ENCODE measurements around the gene TUBG1. TPM values are rescaled to one million over a fixed set of nuclear protein-coding genes. Genes with fewer than 3 reads are reported as not detected.
A peak's percentile ranks its signal among the peaks of the same experiment; 100 is the strongest.

The TUBG1 gene
- total RNA-seq, 2 experiments from 2014 or later: 113 to 114 TPM

DNA sequence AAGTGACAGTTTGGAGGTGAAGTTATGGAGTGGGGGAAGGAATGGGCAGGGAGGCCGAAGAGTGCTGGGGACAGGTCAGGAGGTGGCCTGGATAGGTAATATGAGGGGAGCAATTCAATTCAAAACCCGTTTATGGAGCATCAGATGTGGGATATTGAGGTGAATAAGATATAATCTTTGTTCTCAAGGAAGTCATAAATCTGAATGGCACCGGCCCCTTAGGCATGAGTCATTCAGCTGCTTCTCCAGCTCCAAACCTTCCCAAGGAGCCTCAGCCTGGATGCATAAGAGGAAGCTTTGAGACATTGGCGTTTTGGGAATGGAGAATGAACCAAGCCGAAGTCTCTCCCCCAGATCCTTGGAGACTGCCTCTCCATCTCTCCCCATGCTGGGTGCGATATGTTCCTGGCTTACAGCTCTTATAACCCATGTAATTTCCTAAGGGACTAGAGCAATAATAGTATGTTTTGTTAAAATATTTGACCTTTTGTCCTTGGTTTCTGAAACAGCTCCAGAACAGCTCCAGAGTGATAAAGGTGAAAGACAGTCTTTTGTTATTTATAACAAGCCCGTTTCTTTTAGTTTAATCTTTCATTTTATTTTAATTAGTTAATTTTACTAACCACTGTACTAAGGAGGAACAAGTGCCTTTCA, 51.3 kb downstream of the TUBG1 start:
- H3K79me2 ChIP-seq (ENCODE audit: insufficient read depth, low read depth, low read length): no peaks in the 10 kb centered on the region
- no peak overlapping the region for H3K27ac ChIP-seq (ENCODE audit: low read depth, low read length, poor library complexity, severe bottlenecking)
- H2AFZ ChIP-seq (ENCODE audit: low read length): no peak overlapping the region
- DNase-seq (ENCODE audit: low spot score): no peak
- peaks cover 17% of the 10 kb centered on the region for H3K4me1 ChIP-seq (ENCODE audit: insufficient read depth, low read length, poor library complexity, severe bottlenecking)
- BruUV-seq (replicated peaks): TSS peak; percentile 70
- POLR2A ChIA-PET: interaction anchor here (0.6 to 1.5 kb wide), 3 partner anchors 14 to 62 kb away, joined by 3 to 4 read pairs (median 3); no protein-coding TSS in a partner anchor
- TF ChIP-seq EZH2phosphoT487 (IDR thresholded peaks at IDR 0.05; ENCODE audit: borderline replicate concordance, low read depth, low read length): no peak
- TF ChIP-seq, protein P1, sequence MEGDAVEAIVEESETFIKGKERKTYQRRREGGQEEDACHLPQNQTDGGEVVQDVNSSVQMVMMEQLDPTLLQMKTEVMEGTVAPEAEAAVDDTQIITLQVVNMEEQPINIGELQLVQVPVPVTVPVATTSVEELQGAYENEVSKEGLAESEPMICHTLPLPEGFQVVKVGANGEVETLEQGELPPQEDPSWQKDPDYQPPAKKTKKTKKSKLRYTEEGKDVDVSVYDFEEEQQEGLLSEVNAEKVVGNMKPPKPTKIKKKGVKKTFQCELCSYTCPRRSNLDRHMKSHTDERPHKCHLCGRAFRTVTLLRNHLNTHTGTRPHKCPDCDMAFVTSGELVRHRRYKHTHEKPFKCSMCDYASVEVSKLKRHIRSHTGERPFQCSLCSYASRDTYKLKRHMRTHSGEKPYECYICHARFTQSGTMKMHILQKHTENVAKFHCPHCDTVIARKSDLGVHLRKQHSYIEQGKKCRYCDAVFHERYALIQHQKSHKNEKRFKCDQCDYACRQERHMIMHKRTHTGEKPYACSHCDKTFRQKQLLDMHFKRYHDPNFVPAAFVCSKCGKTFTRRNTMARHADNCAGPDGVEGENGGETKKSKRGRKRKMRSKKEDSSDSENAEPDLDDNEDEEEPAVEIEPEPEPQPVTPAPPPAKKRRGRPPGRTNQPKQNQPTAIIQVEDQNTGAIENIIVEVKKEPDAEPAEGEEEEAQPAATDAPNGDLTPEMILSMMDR (conservative IDR thresholded peaks at IDR 0.05; ENCODE audit: low read length): no peak
- H3K9me3 ChIP-seq (ENCODE audit: low read length): peaks cover 5% of the 10 kb centered on the region; the same call in 1 of the 2 replicates
- CTCF ChIA-PET (ENCODE audit: unreplicated experiment): interaction anchor here (0.5 kb wide), 1 partner anchor 323 kb away, joined by 3 read pairs; no protein-coding TSS in a partner anchor
- H3K9me2 ChIP-seq (ENCODE audit: insufficient read depth, low read length): no peaks in the 10 kb centered on the region
- no peak overlapping the region for H3K4me3 ChIP-seq (ENCODE audit: low read depth, low read length, poor library complexity, severe bottlenecking)
- H3K4me2 ChIP-seq (ENCODE audit: low read length): peak overlapping the region; percentile 35
- H3K36me3 ChIP-seq (ENCODE audit: insufficient read depth, low read length): no peaks in the 10 kb centered on the region
- H4K20me1 ChIP-seq (ENCODE audit: insufficient read depth, low read length): no peaks in the 10 kb centered on the region
- intact Hi-C loops (cut with micrococcal nuclease; ENCODE audit: unreplicated experiment): no loop called here

Other genes with a start within 250 kb of the TUBG1 start
- gene STAT3, start 221.2 kb upstream of the TUBG1 start, total RNA-seq (2014; rRNA removed; shearing (Covaris generic)): 11.4 and 14.8 TPM in 2 replicates
- 28.7 and 37.2 TPM in 2 replicates for gene STAT3, start 221.2 kb upstream of the TUBG1 start, total RNA-seq (2022)
- gene CAVIN1, start 186.4 kb upstream of the TUBG1 start, total RNA-seq (2014; rRNA removed; shearing (Covaris generic)): not detected in 2 replicates
- 0.08 TPM in 1 of 2 replicates, not detected in the other for gene CAVIN1, start 186.4 kb upstream of the TUBG1 start, total RNA-seq (2022)
- 19.8 and 27.2 TPM in 2 replicates for gene ATP6V0A1, start 150.8 kb upstream of the TUBG1 start, total RNA-seq (2014; rRNA removed; shearing (Covaris generic))
- 33.4 and 46.9 TPM in 2 replicates for gene ATP6V0A1, start 150.8 kb upstream of the TUBG1 start, total RNA-seq (2022)
- 25.3 and 37.6 TPM in 2 replicates for gene NAGLU, start 73.4 kb upstream of the TUBG1 start, total RNA-seq (2014; rRNA removed; shearing (Covaris generic))
- gene NAGLU, start 73.4 kb upstream of the TUBG1 start, total RNA-seq (2022): 42.8 and 46.6 TPM in 2 replicates
- gene HSD17B1, start 56.8 kb upstream of the TUBG1 start, total RNA-seq (2014; rRNA removed; shearing (Covaris generic)): 1.1 and 2.5 TPM in 2 replicates
- gene HSD17B1, start 56.8 kb upstream of the TUBG1 start, total RNA-seq (2022): 2.1 and 2.2 TPM in 2 replicates
- 32.6 and 42.9 TPM in 2 replicates for gene COASY, start 47.5 kb upstream of the TUBG1 start, total RNA-seq (2014; rRNA removed; shearing (Covaris generic))
- 123 and 125 TPM in 2 replicates for gene COASY, start 47.5 kb upstream of the TUBG1 start, total RNA-seq (2022)
- gene MLX, start 42.6 kb upstream of the TUBG1 start, total RNA-seq (2014; rRNA removed; shearing (Covaris generic)): 31.6 and 33.6 TPM in 2 replicates
- 51.2 and 53.5 TPM in 2 replicates for gene MLX, start 42.6 kb upstream of the TUBG1 start, total RNA-seq (2022)
- gene PSMC3IP, start 32.0 kb upstream of the TUBG1 start, total RNA-seq (2014; rRNA removed; shearing (Covaris generic)): 27.3 and 40.5 TPM in 2 replicates
- 33.3 and 36.4 TPM in 2 replicates for gene PSMC3IP, start 32.0 kb upstream of the TUBG1 start, total RNA-seq (2022)
- gene RETREG3, start 309 bp upstream of the TUBG1 start, total RNA-seq (2014; rRNA removed; shearing (Covaris generic)): 33.5 and 34.1 TPM in 2 replicates
- gene RETREG3, start 309 bp upstream of the TUBG1 start, total RNA-seq (2022): 50.5 and 54.5 TPM in 2 replicates
- 5.5 and 10.4 TPM in 2 replicates for gene TUBG2, start 49.6 kb downstream of the TUBG1 start, total RNA-seq (2014; rRNA removed; shearing (Covaris generic))
- 22.5 and 23.4 TPM in 2 replicates for gene TUBG2, start 49.6 kb downstream of the TUBG1 start, total RNA-seq (2022)
- gene PLEKHH3, start 67.3 kb downstream of the TUBG1 start, total RNA-seq (2014; rRNA removed; shearing (Covaris generic)): 17.0 and 24.4 TPM in 2 replicates
- gene PLEKHH3, start 67.3 kb downstream of the TUBG1 start, total RNA-seq (2022): 42.9 and 47.5 TPM in 2 replicates
- gene CCR10, start 72.2 kb downstream of the TUBG1 start, total RNA-seq (2014; rRNA removed; shearing (Covaris generic)): 0.82 and 1.0 TPM in 2 replicates
- 2.0 and 3.3 TPM in 2 replicates for gene CCR10, start 72.2 kb downstream of the TUBG1 start, total RNA-seq (2022)
- gene CNTNAP1, start 72.8 kb downstream of the TUBG1 start, total RNA-seq (2014; rRNA removed; shearing (Covaris generic)): 0.95 and 1.0 TPM in 2 replicates
- gene CNTNAP1, start 72.8 kb downstream of the TUBG1 start, total RNA-seq (2022): 6.8 TPM in 2 replicates
- 56.6 and 57.1 TPM in 2 replicates for gene EZH1, start 135.4 kb downstream of the TUBG1 start, total RNA-seq (2014; rRNA removed; shearing (Covaris generic))
- 62.4 and 84.4 TPM in 2 replicates for gene EZH1, start 135.4 kb downstream of the TUBG1 start, total RNA-seq (2022)
- gene RAMP2, start 151.5 kb downstream of the TUBG1 start, total RNA-seq (2014; rRNA removed; shearing (Covaris generic)): not detected in 2 replicates
- not detected in 2 replicates for gene RAMP2, start 151.5 kb downstream of the TUBG1 start, total RNA-seq (2022)
- gene VPS25, start 163.8 kb downstream of the TUBG1 start, total RNA-seq (2014; rRNA removed; shearing (Covaris generic)): 70.7 and 78.4 TPM in 2 replicates
- 83.9 and 84.1 TPM in 2 replicates for gene VPS25, start 163.8 kb downstream of the TUBG1 start, total RNA-seq (2022)
- gene WNK4, start 170.9 kb downstream of the TUBG1 start, total RNA-seq (2014; rRNA removed; shearing (Covaris generic)): 1.2 and 2.4 TPM in 2 replicates
- gene WNK4, start 170.9 kb downstream of the TUBG1 start, total RNA-seq (2022): 8.3 and 10.9 TPM in 2 replicates
- gene COA3, start 189.0 kb downstream of the TUBG1 start, total RNA-seq (2014; rRNA removed; shearing (Covaris generic)): 36.6 and 38.2 TPM in 2 replicates
- gene COA3, start 189.0 kb downstream of the TUBG1 start, total RNA-seq (2022): 32.1 and 34.9 TPM in 2 replicates
- gene CNTD1, start 189.2 kb downstream of the TUBG1 start, total RNA-seq (2014; rRNA removed; shearing (Covaris generic)): 0.06 TPM in 1 of 2 replicates, not detected in the other
- gene CNTD1, start 189.2 kb downstream of the TUBG1 start, total RNA-seq (2022): not detected in 2 replicates
- 75.7 and 103 TPM in 2 replicates for gene BECN1, start 214.6 kb downstream of the TUBG1 start, total RNA-seq (2014; rRNA removed; shearing (Covaris generic))
- 73.2 and 78.8 TPM in 2 replicates for gene BECN1, start 214.6 kb downstream of the TUBG1 start, total RNA-seq (2022)
- 80.3 and 81.9 TPM in 2 replicates for gene PSME3, start 223.7 kb downstream of the TUBG1 start, total RNA-seq (2014; rRNA removed; shearing (Covaris generic))
- 122 and 167 TPM in 2 replicates for gene PSME3, start 223.7 kb downstream of the TUBG1 start, total RNA-seq (2022)
- 2.0 and 3.3 TPM in 2 replicates for gene AOC2, start 234.9 kb downstream of the TUBG1 start, total RNA-seq (2014; rRNA removed; shearing (Covaris generic))
- 5.0 and 5.4 TPM in 2 replicates for gene AOC2, start 234.9 kb downstream of the TUBG1 start, total RNA-seq (2022)
- 0.23 and 0.73 TPM in 2 replicates for gene AOC3, start 241.5 kb downstream of the TUBG1 start, total RNA-seq (2014; rRNA removed; shearing (Covaris generic))
- gene AOC3, start 241.5 kb downstream of the TUBG1 start, total RNA-seq (2022): 2.5 and 3.6 TPM in 2 replicates